Measurements from ENCODE around the gene SPRED3. TPM values are rescaled to one million over a fixed set of nuclear protein-coding genes. Genes with fewer than 3 reads are reported as not detected.
"Not testable (repeated sequence)": the region's sequence is repeated elsewhere in the genome, so short reads cannot be mapped to it uniquely, and the experiment has no call there.

The SPRED3 gene
- total RNA-seq, 1 experiment from 2014 or later, result 1.4 TPM

- DNase-seq (ENCODE audit: low spot score), result no peak
Measured at GRCh38 chr19:38389957-38390924, 1.7 kb downstream of the SPRED3 start.

GRCh38 chr19:38391911-38392464 is 3.5 kb downstream of the SPRED3 start:
- no peak for DNase-seq (ENCODE audit: low spot score)

GRCh38 chr19:38392707-38393308 is 4.3 kb downstream of the SPRED3 start:
- no peak for DNase-seq (ENCODE audit: low spot score)

- no peak for DNase-seq (ENCODE audit: low spot score)
Measured at GRCh38 chr19:38394488-38394887, 6.0 kb downstream of the SPRED3 start.

DNA sequence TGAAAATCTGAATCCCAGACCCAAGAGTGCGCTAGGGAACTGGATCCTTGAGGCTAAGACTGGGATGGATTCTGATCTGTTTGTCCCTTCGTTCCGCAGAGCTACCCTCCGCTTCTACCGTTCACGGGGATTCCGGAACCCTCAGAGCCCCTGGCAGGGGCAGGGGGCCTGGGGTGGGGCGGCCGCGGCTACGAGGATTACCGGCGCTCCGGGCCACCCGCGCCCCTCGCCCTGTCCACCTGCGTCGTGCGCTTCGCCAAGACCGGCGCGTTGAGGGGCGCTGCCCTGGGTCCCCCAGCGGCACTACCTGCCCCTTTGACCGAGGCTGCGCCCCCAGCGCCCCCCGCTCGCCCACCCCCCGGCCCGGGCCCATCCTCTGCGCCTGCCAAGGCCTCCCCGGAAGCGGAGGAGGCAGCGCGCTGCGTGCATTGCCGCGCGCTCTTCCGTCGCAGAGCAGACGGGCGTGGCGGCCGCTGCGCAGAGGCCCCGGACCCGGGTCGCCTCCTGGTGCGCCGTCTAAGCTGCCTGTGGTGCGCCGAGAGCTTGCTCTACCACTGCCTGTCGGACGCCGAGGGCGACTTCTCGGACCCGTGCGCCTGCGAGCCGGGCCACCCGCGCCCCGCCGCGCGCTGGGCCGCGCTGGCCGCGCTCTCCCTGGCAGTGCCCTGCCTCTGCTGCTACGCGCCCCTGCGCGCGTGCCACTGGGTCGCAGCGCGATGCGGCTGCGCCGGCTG is 7.1 kb downstream of the SPRED3 start:
- no peak for DNase-seq (ENCODE audit: low spot score)

DNA sequence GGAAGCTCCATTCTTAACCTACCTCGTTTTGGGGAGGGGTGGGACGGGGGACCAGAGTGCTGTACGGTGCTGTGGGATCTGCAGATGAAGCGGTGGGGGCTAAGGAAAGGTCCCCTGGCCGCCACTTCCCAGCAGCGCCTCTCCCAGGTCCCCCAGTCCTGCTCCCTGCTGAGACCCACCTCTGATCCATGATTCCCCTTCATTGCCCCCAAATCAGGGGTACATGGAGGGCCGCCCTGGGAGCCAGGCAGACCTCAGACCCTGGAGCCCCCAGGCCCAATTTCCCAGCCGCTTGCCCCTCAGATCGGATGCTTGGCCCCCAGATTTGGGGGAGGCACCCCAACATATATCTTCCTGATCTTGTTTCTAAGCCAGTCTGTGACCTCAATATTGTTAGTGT is 10.6 kb downstream of the SPRED3 start:
- DNase-seq (ENCODE audit: low spot score), result no peak

DNA sequence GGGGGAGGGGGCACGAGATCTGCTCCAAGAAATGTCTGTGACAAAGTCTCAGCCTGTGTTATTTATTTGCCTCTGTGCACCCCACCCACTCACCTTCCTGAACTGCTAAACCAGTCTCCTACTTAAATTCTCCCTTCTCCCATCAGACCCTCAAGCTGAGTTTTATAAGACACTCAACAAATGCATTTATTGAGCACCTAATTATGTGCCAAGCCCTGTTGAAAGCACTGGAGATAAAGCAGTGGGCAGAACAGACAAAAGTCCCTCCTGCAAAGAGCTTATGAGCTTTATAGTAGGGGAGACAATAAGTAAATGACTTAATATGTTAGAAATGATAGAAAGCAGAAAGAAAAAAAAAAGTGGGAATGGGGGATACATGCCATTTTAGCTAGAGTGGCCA is 11.0 kb downstream of the SPRED3 start:
- no peak for DNase-seq (ENCODE audit: low spot score)

DNA sequence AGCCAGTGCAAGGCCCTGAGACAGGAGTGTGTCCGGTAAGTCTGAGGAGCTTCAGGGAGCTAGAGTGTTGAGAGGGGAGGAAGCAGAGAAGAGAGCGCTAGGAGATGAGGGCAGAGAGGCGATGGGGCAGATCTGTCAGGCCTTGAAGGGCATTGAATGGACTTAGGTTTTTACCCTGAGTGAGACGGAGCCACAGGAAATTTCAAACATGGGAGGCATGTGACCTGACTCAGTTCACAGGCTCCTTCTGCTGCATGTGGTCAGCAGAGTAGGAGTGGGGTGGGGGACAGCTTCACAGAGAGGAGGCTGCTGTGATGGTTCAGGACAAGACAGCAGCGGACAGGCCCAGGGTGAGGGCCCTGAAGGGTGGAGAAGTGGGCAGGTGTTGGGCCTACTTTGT is 11.9 kb downstream of the SPRED3 start:
- DNase-seq (ENCODE audit: low spot score), result no peak

DNA sequence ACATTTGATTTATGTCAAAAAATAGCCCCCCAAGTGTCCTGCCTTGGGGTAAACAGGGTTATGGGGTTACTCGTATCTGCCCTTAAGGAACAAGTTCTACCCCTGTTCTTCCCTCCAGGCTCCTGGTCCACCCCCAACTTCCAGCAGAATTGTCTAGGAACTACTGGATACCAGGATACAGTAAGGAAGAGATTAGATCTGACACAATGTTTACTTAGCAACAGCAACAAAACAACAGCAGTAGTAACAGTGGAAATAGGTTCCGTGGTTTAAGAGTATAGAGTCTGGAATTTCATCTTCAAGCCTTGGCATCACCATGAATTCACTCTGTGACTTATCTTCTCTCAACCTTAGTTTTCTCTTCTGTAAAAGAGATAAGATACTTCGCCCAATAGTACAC is 12.7 kb downstream of the SPRED3 start:
- DNase-seq (ENCODE audit: low spot score), result no peak

- no peak for DNase-seq (ENCODE audit: low spot score)
Measured at GRCh38 chr19:38402623-38402966, 14.1 kb downstream of the SPRED3 start.

- peak; percentile 96 for DNase-seq (ENCODE audit: low spot score)
Measured at GRCh38 chr19:38402967-38403674, 14.6 kb downstream of the SPRED3 start, which contains the start of gene FAM98C. TSS of gene FAM98C (plus strand) at chr19:38403093. CDS start at chr19:38403154, 61 bp downstream.

DNA sequence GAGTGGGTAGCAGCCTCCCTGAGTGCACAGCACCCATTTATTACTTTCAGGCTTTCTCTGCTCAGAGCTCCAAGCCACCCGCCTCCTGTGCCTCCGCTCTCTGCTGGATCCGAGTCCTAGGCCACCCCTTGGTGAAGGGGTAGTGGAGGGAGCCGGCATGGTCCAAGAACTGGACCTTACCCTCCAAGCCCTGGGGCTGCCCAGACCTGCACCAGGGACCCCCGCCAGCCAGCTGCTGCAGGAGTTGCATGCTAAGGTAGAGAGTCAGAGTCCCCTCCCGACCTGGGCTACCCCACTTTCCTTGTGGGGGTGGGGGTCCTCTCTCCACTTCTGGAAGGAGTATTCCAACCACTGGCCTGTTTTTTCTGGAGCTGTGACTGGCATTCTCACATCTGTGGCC is 16.4 kb downstream of the SPRED3 start:
- no peak for DNase-seq (ENCODE audit: low spot score)

DNA sequence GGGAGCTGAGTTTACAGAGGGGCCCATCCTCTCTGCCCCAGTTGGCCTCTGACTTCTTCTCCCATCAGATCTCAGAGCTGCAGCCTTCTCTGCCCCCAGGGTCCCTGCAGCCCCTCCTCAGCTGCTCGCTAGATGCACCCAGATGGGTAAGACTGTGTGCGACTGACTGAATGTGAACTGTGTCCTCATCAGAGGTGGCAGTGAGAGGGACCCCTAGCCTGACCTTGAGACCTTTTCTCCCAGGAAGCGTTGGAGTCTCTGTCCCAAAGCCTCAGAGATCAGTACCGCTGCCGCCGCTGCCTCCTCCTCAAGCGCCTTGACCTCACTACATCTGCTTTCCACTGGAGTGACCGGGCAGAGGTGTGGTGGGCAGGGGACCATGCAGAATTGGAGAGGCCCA is 16.8 kb downstream of the SPRED3 start:
- DNase-seq (ENCODE audit: low spot score), result no peak

- no peak for DNase-seq (ENCODE audit: low spot score)
Measured at GRCh38 chr19:38409631-38410133, 21.2 kb downstream of the SPRED3 start.

DNA sequence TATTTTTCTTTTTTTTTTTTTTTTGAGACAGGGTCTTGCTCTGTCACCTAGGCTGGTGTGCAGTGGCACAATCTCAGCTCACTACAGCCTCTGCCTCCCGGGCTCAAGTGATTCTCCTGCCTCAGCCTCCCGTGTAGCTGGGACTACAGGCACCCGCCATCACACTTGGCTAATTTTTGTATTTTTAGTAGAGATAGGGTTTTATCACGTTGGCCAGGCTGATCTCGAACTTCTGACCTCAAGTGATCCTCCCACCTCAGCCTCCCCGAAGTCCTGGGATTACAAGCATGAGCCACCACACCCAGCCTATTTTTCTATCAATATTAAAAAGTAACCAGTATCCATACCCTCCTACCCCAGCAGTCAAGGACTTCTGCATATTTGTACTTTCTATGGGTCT is 21.9 kb downstream of the SPRED3 start:
- DNase-seq (ENCODE audit: low spot score), result not testable (repeated sequence)

- DNase-seq (ENCODE audit: low spot score), result no peak
Measured at GRCh38 chr19:38411041-38411712, 22.7 kb downstream of the SPRED3 start.

DNA sequence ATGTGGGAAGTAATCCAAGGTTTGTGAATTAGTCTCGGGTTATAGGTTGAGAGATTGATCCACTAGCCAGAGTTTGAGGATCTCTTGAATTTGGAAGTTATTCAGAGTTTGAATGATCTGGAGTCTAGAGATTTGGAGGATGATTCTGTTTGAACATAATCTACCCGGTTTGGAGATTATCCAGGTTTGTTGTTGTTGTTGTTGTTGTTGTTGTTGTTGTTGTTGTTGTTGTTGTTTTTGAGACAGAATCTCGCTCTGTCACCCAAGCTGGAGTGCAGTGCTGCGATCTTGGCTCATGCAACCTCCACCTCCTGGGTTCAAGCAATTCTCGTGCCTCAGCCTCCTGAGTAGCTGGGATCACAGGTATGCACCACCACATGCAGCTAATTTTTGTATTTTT is 23.4 kb downstream of the SPRED3 start:
- DNase-seq (ENCODE audit: low spot score), result not testable (repeated sequence)

DNA sequence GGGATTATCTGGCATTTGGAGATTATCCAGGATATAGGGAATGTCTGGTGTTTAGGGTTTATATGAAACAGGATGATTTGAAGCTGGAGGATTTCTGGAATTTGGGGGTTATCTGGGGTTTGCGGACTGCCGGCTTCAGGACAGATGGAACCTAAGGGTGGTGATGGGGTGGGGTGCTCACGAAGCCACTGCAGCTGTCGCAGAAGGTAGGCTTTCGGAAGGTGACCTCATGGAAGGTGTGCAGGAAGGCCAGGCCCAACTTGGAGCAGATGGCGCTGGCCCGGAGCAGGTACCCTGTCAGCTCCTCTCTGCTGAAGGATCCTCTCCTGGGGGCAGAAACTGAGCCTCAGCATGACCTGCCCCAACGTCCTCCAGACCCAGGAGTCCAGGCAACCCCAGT is 24.0 kb downstream of the SPRED3 start:
- DNase-seq (ENCODE audit: low spot score), result no peak

DNA sequence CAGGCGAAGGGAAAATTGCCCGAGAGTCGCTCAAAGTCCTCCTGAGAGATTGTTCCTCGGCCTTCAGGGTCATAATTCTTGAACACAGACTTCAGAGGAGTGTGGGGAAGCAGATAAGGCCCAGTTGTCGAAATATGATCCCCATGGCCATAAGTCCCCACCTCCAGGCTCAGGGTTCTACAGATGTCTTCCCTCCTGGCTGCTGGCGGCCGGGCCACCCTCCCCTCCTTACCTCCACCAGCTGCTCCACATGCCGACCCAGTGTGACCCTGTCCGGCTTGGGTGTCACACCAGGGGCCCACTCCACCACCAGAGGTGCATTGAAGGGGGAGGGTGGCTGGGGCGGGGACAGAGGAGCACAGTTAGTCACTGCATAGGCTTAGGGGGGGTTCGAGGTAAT is 24.5 kb downstream of the SPRED3 start:
- DNase-seq (ENCODE audit: low spot score), result no peak

DNA sequence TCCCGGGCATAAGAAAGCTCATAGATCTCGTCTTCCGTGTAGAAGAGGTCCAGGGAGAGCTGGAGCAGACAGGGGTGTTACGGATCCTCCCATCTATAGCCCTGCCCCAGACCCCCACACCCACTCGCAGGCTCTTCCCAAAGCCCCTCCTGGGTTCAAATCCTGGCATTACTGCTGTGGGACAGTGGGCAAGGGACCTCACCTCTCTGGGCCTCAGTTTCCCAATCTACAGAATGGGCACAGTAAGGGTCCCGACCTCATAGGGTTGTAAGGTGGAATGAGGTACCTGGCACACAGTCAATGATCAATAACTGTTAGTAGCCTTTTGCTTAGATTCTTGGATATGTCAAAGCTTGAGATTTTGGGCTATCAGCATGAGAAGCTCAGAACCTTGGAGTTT is 24.9 kb downstream of the SPRED3 start:
- DNase-seq (ENCODE audit: low spot score), result no peak

GRCh38 chr19:38417146-38417543 is 28.6 kb downstream of the SPRED3 start:
- no peak for DNase-seq (ENCODE audit: low spot score)

Measured in H4 (cell line).